CD4-positive, alpha-beta T cell treated with Interleukin-1 beta for 1 hour (primary cell): Measurements from ENCODE around the gene BPIFA2.

Source experiments
- DNase-seq, 2 donors: peaks; one replicate each; pipeline ENCODE4 v3.0.0-alpha.2; 2020 to 2022

Gene BPIFA2

GRCh38 chr20:33203444-33203843 lies 35.5 kb downstream of the BPIFA2 start:
- DNase-seq: no peak

DNA sequence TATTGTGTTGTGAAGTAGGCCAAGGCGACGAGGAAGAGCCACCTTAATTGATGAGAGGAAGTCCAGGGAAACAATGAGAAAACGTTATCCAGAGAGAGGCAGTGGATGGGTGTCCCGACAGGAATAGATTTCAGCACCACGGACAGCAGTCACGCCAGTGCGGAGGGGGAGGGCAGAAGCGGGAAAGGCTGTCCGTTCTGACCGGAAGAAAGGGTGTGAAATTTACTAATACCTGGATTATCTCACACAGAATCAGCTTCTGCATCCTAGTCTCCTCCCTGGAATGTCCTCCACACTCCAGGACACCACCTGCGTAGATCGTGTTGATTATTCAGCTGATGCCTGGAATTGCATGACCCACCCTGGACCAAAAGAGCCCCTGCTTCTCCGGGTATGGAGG lies 41.8 kb downstream of the BPIFA2 start:
- DNase-seq: peak in 1 of 2 donors; percentile 7

DNA sequence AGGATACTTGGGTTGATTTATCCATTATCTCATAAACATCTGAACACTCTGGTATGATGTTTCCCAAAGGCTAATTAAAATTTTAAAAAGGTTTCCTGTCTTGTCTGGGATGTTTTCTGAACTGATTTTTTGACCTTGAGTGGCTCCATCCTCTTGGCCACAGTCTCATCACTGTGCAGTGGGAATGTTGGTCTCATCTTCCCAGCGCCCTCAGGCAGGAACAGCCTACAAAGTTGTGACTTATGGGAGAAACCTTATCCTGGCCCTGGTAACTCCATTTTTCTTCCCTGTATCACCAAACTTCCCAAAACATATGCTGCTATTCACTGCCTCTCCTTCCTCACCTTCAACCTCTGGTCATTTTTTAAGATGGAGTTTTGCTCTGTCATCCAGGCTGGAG lies 42.4 kb downstream of the BPIFA2 start:
- no peak for DNase-seq

- DNase-seq: peak; percentile 6 to 17
These were observed 44.0 kb downstream of the BPIFA2 start for GRCh38 chr20:33211817-33212424.

- DNase-seq: no peak
These were observed 49.1 kb downstream of the BPIFA2 start, which contains the start of gene BPIFA3 for GRCh38 chr20:33217052-33217451. TSS of gene BPIFA3 (plus strand) at chr20:33217352. CDS start at chr20:33217537, 185 bp downstream.

DNA sequence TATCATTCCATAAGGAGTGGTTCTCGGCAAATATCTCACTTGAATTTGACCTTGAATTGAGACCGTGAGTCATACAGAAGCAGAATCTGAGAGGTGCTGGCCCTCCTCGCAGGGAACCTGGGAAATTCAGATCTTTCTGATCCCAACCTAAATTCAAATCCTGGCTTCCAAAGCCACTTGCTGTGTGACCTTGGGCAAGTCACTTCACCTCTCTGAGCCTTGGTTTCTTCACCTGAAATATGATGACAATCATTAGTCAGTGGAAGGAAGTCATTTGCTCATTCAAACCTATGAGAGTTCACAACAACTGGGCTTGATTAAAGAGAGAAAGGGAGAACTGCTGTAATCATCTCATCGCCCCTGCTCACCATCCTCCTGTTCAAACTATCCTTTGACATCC lies 56.4 kb downstream of the BPIFA2 start:
- no peak for DNase-seq

GRCh38 chr20:33229843-33230242 lies 61.9 kb downstream of the BPIFA2 start:
- DNase-seq: no peak
